Measurements from ENCODE around the gene MLST8.

The MLST8 gene

DNA sequence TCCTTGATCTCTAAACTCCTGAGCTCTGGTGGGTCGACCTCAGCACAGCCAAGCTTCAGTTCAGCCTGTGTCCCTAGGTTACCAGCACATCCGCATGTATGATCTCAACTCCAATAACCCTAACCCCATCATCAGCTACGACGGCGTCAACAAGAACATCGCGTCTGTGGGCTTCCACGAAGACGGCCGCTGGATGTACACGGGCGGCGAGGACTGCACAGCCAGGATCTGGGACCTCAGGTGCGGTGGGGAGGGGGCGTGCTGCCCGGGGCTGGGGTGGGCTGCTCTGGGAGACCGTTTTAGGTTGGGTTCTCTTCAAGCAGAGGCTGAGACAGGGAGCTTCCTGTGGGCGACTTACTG is 1.1 kb downstream of the MLST8 start:
- Histone ChIP-seq H3K27ac (peak overlapping the region; percentile 94 to 95), H3K27me3 (no peaks in the 10 kb centered on the region), H3K4me3 (peak overlapping the region; percentile 68 to 75), H3K9me3 (no peaks in the 10 kb centered on the region), H3K4me1 (peaks cover 0 to 18% (median 13%) of the 10 kb centered on the region in 4 donors), H3K36me3 (peaks cover 18 to 40% (median 24%) of the 10 kb centered on the region in 3 donors)
- DNase-seq, result no peak
- intact Hi-C loops (cut with DNase I; ENCODE audit: low total_unique reads), result no loop called here
- TF ChIP-seq, protein P1, sequence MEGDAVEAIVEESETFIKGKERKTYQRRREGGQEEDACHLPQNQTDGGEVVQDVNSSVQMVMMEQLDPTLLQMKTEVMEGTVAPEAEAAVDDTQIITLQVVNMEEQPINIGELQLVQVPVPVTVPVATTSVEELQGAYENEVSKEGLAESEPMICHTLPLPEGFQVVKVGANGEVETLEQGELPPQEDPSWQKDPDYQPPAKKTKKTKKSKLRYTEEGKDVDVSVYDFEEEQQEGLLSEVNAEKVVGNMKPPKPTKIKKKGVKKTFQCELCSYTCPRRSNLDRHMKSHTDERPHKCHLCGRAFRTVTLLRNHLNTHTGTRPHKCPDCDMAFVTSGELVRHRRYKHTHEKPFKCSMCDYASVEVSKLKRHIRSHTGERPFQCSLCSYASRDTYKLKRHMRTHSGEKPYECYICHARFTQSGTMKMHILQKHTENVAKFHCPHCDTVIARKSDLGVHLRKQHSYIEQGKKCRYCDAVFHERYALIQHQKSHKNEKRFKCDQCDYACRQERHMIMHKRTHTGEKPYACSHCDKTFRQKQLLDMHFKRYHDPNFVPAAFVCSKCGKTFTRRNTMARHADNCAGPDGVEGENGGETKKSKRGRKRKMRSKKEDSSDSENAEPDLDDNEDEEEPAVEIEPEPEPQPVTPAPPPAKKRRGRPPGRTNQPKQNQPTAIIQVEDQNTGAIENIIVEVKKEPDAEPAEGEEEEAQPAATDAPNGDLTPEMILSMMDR (IDR thresholded peaks at IDR 0.05), result no peak

DNA sequence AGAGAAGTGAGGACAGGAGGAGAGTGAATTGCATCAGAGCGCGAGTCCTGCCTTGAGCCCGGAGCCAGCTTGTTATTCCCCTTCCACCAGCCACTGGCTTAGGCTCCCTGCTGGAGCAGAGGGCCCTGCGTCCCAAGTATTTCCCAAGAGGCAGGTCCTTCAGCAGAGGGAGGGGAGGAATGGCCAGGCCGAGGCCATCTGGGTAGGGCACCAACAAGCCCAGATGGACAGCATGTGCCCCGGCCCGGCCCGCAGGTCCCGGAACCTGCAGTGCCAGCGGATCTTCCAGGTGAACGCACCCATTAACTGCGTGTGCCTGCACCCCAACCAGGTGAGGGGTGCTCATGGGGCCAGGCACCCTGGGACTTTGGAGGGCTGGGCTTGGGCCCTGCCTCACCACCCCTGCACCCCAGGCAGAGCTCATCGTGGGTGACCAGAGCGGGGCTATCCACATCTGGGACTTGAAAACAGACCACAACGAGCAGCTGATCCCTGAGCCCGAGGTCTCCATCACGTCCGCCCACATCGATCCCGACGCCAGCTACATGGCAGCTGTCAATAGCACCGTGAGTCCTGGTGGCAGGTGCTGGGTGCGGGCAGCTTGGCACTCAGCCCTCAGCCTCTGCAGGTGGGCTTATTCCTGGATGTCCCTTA is 1.7 kb downstream of the MLST8 start:
- Histone ChIP-seq H3K4me1 (peaks cover 0 to 18% (median 15%) of the 10 kb centered on the region in 4 donors), H3K9me3 (no peaks in the 10 kb centered on the region), H3K27me3 (no peaks in the 10 kb centered on the region), H3K4me3 (peak overlapping the region in 1 of 2 donors; percentile 75), H3K27ac (no peak overlapping the region), H3K36me3 (peaks cover 18 to 40% (median 25%) of the 10 kb centered on the region in 3 donors)
- DNase-seq, result no peak
- intact Hi-C loops (cut with DNase I; ENCODE audit: low total_unique reads), result no loop called here
- TF ChIP-seq, protein P1 (IDR thresholded peaks at IDR 0.05), result no peak

DNA sequence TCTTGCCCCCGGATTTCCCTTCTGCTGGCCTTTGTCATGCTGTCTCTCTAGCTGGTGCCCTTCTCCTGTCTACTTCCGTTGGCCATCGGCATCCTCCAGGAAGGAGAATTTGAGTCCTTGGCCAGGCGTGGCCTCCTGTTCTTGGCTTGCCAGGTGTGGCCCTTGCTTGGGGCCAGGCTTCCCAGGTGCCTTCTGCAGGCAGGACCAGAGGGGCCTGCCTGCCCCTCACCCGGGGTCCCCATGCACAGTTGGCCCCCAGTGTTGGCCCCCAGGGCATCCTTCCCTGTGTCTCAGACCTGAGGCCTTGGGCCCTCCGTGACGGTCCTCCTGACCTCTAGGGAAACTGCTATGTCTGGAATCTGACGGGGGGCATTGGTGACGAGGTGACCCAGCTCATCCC is 2.6 kb downstream of the MLST8 start:
- no peak overlapping the region for H3K4me3 ChIP-seq
- TF ChIP-seq, protein P1 (IDR thresholded peaks at IDR 0.05), result no peak
- intact Hi-C loops (cut with DNase I; ENCODE audit: low total_unique reads), result no loop called here
- H3K27me3 ChIP-seq, result no peaks in the 10 kb centered on the region
- H3K27ac ChIP-seq, result no peak overlapping the region
- no peaks in the 10 kb centered on the region for H3K9me3 ChIP-seq
- peaks cover 18 to 47% (median 32%) of the 10 kb centered on the region in 3 donors for H3K36me3 ChIP-seq
- H3K4me1 ChIP-seq, result peaks cover 0 to 27% (median 20%) of the 10 kb centered on the region in 4 donors
- DNase-seq, result no peak

DNA sequence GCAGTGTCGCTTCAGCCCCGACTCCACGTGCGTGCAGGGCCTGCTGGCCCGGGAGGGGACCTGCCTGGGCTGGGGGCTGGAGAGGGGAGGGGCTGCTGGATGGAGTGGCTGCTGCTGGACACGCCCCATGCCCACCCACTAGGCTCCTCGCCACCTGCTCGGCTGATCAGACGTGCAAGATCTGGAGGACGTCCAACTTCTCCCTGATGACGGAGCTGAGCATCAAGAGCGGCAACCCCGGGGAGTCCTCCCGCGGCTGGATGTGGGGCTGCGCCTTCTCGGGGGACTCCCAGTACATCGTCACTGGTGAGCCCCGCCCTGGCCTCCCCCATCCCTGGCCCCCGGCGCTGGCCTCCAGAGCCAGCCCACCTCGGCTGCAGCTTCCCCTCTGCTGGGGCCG is 3.1 kb downstream of the MLST8 start:
- H3K4me1 ChIP-seq, result peaks cover 0 to 31% (median 24%) of the 10 kb centered on the region in 4 donors
- intact Hi-C loops (cut with DNase I; ENCODE audit: low total_unique reads), result no loop called here
- H3K36me3 ChIP-seq, result peaks cover 18 to 49% (median 32%) of the 10 kb centered on the region in 3 donors
- H3K27me3 ChIP-seq, result no peaks in the 10 kb centered on the region
- no peaks in the 10 kb centered on the region for H3K9me3 ChIP-seq
- no peak overlapping the region for H3K4me3 ChIP-seq
- TF ChIP-seq, protein P1 (IDR thresholded peaks at IDR 0.05), result no peak
- no peak overlapping the region for H3K27ac ChIP-seq
- no peak for DNase-seq

DNA sequence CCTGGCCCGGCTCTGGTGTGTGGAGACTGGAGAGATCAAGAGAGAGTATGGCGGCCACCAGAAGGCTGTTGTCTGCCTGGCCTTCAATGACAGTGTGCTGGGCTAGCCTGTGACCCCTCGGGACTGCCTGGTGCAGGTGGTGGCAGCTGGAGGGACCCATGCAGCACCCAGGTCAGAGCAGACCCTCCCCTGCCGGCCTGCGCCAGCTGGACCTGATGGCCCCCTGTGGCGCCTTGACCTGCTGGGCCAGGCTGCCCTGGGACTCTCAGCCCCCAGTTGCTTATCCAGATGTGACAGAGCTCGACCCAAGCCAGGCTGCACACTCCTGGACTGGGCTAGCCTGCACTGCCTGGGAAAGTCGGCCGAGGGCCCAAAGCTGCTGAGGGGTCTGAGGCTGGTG is 3.5 kb downstream of the MLST8 start:
- no peak for DNase-seq
- H3K4me1 ChIP-seq, result peaks cover 0 to 36% (median 29%) of the 10 kb centered on the region in 4 donors
- no peak overlapping the region for H3K27ac ChIP-seq
- peaks cover 18 to 49% (median 32%) of the 10 kb centered on the region in 3 donors for H3K36me3 ChIP-seq
- no peaks in the 10 kb centered on the region for H3K9me3 ChIP-seq
- H3K27me3 ChIP-seq, result no peaks in the 10 kb centered on the region
- TF ChIP-seq, protein P1 (IDR thresholded peaks at IDR 0.05), result no peak
- H3K4me3 ChIP-seq, result no peak overlapping the region
- intact Hi-C loops (cut with DNase I; ENCODE audit: low total_unique reads), result no loop called here

Data from tibial artery (tissue), 4 donors.